Breast epithelium (tissue), 4 donors: ENCODE data around the gene SVEP1. TPM values are rescaled to one million over a fixed set of nuclear protein-coding genes. Genes with fewer than 3 reads are reported as not detected.
"Not testable (repeated sequence)": the region's sequence is repeated elsewhere in the genome, so short reads cannot be mapped to it uniquely, and the experiment has no call there.

Experiments
- DNase-seq, 2 donors: peaks; one replicate each; pipeline ENCODE4 v3.0.0-alpha.2; 2019; ENCODE audit warnings: low spot score in 2 of 2
- H3K27ac ChIP-seq, 2 donors: fragments of 200-600 bp; sonication (generic) in 1 of 2; one replicate each; pipeline ENCODE4 v1.5.1; 2016 to 2019; ENCODE audit warnings: mild to moderate bottlenecking in 1 of 2
- H3K27me3 ChIP-seq, 2 donors: fragments of 200-600 bp; sonication (generic) in 1 of 2; one replicate each; pipeline versions ENCODE4 v1.5.1 to v1.6.0; 2017 to 2019; ENCODE audit warnings: control low read depth in 1 of 2, mild to moderate bottlenecking in 1 of 2
- H3K36me3 ChIP-seq: fragments of 200-600 bp; one replicate; pipeline ENCODE4 v1.5.1; 2019
- H3K4me1 ChIP-seq, 2 donors: fragments of 200-600 bp; sonication (generic); one replicate each; pipeline ENCODE4 v1.5.1; 2016 to 2019; ENCODE audit warnings: control low read depth in 1 of 2
- H3K4me3 ChIP-seq, 3 donors: fragments of 200-600 bp; sonication (generic); 1 replicate in 2 of 3; 2 replicates in 1 of 3; pipeline ENCODE4 v1.5.1; 2016 to 2019; ENCODE audit warnings: mild to moderate bottlenecking in 3 of 3, moderate library complexity in 2 of 3
- H3K9me3 ChIP-seq, 2 donors: fragments of 200-600 bp; sonication (generic) in 1 of 2; one replicate each; pipeline ENCODE4 v1.5.1; 2016 to 2019; ENCODE audit warnings: control low read depth in 1 of 2
- CTCF ChIP-seq, 3 donors: fragments of 450-650 bp; IDR thresholded peaks; one replicate each; pipeline ENCODE4 v1.5.1; 2016 to 2017; ENCODE audit warnings: antibody characterized with exemption in 3 of 3, mild to moderate bottlenecking in 3 of 3, moderate library complexity in 3 of 3
- POLR2A ChIP-seq: fragments of 450-650 bp; IDR thresholded peaks from one replicate; pipeline ENCODE4 v1.6.1; 2016; ENCODE audit warnings: antibody characterized with exemption, mild to moderate bottlenecking, moderate library complexity
- POLR2AphosphoS5 ChIP-seq, 3 donors: sonication (generic); formaldehyde crosslinking; IDR thresholded peaks; one replicate each; pipeline ENCODE4 v1.6.1; 2017; ENCODE audit warnings: antibody characterized with exemption in 3 of 3
- intact Hi-C: fragments of 100-400 bp; cut with DNase I; formaldehyde crosslinking; loops from one replicate; pipeline ENCODE4 v1.15.1; 2023; ENCODE audit warnings: low total_unique reads
- total RNA-seq, 3 donors: library from RNA; depleted of rRNA; stranded (reverse); fragments of >200 nt; gene quantifications; one replicate each; pipeline ENCODE4 v1.1.0, GENCODE V29; 2016

Gene SVEP1
- total RNA-seq, 3 donors from 2014 or later = 54.6 to 158 (median 99.0) TPM

GRCh38 chr9:110370315-110370714, 209.2 kb downstream of the SVEP1 start:
- no peak for DNase-seq
- intact Hi-C loops = no loop called here
- TF ChIP-seq POLR2AphosphoS5 (IDR thresholded peaks at IDR 0.05) (no peak), CTCF (IDR thresholded peaks at IDR 0.05) (no peak), POLR2A (no peak)
- H3K27me3 ChIP-seq = no peaks in the 10 kb centered on the region
- no peaks in the 10 kb centered on the region for H3K36me3 ChIP-seq
- H3K27ac ChIP-seq = no peak overlapping the region
- H3K4me1 ChIP-seq = no peaks in the 10 kb centered on the region
- H3K9me3 ChIP-seq = no peaks in the 10 kb centered on the region
- H3K4me3 ChIP-seq = no peak overlapping the region

- Histone ChIP-seq H3K27ac (no peak overlapping the region), H3K36me3 (no peaks in the 10 kb centered on the region), H3K9me3 (no peaks in the 10 kb centered on the region), H3K4me3 (no peak overlapping the region), H3K27me3 (no peaks in the 10 kb centered on the region), H3K4me1 (no peaks in the 10 kb centered on the region)
- no peak for DNase-seq
- no peak for TF ChIP-seq POLR2AphosphoS5 (IDR thresholded peaks at IDR 0.05)
- no peak for TF ChIP-seq POLR2A
- TF ChIP-seq CTCF (IDR thresholded peaks at IDR 0.05) = no peak
- intact Hi-C loops = no loop called here
Measured at GRCh38 chr9:110364451-110364850, 215.1 kb downstream of the SVEP1 start.

- H3K4me3 ChIP-seq, DNase-seq, intact Hi-C loops: not testable (repeated sequence)
Measured at GRCh38 chr9:110358992-110359391, 220.5 kb downstream of the SVEP1 start.

DNA sequence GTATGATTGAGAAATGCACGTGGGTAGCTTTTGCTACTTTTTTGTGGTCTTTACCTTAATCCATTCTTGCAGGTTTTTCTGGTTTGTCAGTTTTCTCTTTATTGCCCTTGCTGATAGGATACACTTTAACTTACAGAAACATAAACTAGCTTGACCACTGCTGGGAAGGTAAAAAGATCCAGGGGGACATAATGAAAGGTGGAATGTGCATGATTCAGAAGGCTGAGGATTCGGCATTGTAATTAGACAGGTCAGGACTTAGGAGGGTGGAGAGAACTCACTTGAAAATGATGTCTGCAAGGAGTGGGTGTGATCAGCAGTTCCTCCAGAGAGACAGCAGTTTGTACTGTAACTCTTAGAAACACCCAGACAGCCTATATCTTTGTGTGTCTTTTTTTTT, 222.0 kb downstream of the SVEP1 start:
- TF ChIP-seq POLR2A (no peak), CTCF (IDR thresholded peaks at IDR 0.05) (no peak), POLR2AphosphoS5 (IDR thresholded peaks at IDR 0.05) (no peak)
- Histone ChIP-seq H3K4me1 (no peaks in the 10 kb centered on the region), H3K27me3 (no peaks in the 10 kb centered on the region), H3K27ac (no peak overlapping the region), H3K9me3 (no peaks in the 10 kb centered on the region), H3K4me3 (no peak overlapping the region), H3K36me3 (no peaks in the 10 kb centered on the region)
- intact Hi-C loops = no loop called here
- DNase-seq = no peak

More at GRCh38 chr9:110358992-110359391, 220.5 kb downstream of the SVEP1 start:
- H3K4me1 ChIP-seq, H3K36me3 ChIP-seq, H3K27me3 ChIP-seq, H3K9me3 ChIP-seq, H3K27ac ChIP-seq: not testable (repeated sequence)

DNA sequence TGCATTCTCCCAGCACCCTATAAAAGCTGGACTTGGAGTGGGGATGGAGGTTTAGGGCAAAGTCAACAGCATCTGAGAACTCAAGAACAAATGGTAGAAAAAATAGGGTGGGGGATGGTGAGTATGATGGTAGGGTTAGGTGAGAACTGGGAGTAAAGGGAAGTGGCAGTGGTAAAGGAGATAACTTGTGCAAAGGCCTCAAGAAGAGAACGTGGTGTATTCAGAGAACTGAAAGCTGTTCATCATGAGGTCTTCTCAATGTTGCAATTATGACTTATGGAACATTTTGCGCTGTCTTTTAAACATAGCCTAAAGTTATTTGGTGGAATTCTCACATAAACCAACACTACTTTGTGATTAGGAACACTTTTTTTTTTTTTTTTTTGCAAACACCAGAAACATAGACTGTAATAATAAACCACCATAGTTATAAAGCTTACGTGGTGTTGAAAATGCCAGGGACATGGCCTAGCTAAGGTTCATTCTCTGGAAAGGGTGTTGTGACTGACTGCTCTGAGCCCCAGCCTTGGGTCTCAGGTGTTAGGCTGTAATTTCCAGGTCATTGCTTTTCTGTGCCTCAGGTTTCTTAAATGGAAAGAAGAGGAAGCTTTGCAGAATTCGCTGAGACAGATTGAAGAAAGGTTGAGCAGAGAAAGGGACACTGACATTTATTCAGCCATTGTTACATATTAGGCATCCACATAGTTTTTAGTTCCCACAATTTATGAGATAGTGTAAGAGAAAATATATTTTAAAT, 222.7 kb downstream of the SVEP1 start:
- Histone ChIP-seq H3K36me3 (no peaks in the 10 kb centered on the region), H3K4me3 (no peak overlapping the region), H3K27me3 (no peaks in the 10 kb centered on the region), H3K27ac (no peak overlapping the region), H3K9me3 (no peaks in the 10 kb centered on the region), H3K4me1 (no peaks in the 10 kb centered on the region)
- TF ChIP-seq CTCF (IDR thresholded peaks at IDR 0.05) = no peak
- no peak for TF ChIP-seq POLR2A
- TF ChIP-seq POLR2AphosphoS5 (IDR thresholded peaks at IDR 0.05) = no peak
- intact Hi-C loops = no loop called here
- DNase-seq = no peak
